Erythroblast (primary cell): ENCODE results near the gene ZNRF2.

Source experiments
- DNase-seq, 2 experiments: peaks; one replicate each; lab custom pipeline; 2025; lab: John Stamatoyannopoulos, UW
- GATA1 ChIP-seq: IDR thresholded peaks from 2 replicates; pipeline ENCODE4 v1.6.1; 2011; ENCODE audit warnings: low read depth, mild to moderate bottlenecking, control low read depth, low read length, moderate library complexity
- POLR2A ChIP-seq: IDR thresholded peaks from 2 replicates; pipeline ENCODE4 v1.6.1; 2011; ENCODE audit warnings: mild to moderate bottlenecking, low read length

The ZNRF2 gene

GRCh38 chr7:30321089-30321881 lies 36.9 kb downstream of the ZNRF2 start:
- DNase-seq: no peak
- TF ChIP-seq GATA1: no peak
- TF ChIP-seq POLR2A: no peak

DNA sequence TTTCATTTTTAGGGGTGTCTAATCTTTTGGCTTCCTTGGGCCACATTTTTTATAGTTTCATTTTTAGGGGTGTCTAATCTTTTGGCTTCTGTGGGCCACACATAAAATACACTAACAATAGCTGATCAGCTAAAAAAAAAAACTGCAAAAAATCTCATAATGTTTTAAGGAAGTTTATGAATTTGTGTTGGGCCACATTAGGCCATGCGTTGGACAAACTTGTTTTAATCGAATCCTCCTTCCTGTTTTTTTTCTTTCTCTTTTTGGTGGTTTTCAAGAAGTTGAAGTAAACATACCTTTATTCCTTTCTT lies 37.4 kb downstream of the ZNRF2 start:
- no peak for DNase-seq

DNA sequence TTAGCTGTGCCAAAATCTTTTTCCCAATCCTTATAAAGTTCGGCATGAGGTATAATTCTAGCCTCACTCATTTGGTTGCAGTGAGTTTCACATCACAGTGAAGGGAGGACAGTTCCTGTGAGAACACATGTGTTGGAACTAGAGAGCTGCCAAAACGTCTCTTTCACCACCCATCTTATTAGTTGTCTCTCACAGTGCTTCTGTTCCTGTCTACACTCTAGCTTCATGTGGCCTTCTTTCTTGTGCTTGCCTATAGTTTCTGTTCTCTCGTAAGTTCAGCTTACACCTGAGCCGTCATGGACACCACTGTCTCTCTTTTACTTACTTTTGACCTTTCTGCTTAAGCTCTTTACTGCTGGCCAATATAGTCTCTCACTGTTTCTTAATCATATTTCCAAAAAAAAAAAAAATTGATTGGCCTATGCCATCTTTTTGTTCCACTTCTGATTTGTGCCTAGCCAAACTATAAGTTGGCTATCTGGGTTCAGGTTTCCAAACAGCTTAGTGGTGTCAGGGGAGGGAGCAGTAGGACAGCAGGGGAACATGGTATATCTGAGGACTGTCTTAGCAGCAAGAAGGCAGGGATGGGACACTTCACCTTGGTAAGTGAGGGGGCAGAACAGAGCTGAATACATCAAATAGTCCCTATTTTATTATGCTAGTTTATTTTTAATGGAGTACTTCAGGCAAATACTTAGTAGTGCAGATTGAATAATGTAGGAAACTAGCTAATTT lies 38.0 kb downstream of the ZNRF2 start:
- TF ChIP-seq GATA1: no peak
- no peak for DNase-seq

More for the DNA sequence above, 37.4 kb downstream of the ZNRF2 start:
- TF ChIP-seq POLR2A (no peak), GATA1 (no peak)

GRCh38 chr7:30323006-30323355 lies 38.6 kb downstream of the ZNRF2 start:
- no peak for DNase-seq
- no peak for TF ChIP-seq GATA1
- TF ChIP-seq POLR2A: no peak

GRCh38 chr7:30327813-30328212 lies 43.4 kb downstream of the ZNRF2 start:
- DNase-seq: no peak
- TF ChIP-seq GATA1: no peak

DNA sequence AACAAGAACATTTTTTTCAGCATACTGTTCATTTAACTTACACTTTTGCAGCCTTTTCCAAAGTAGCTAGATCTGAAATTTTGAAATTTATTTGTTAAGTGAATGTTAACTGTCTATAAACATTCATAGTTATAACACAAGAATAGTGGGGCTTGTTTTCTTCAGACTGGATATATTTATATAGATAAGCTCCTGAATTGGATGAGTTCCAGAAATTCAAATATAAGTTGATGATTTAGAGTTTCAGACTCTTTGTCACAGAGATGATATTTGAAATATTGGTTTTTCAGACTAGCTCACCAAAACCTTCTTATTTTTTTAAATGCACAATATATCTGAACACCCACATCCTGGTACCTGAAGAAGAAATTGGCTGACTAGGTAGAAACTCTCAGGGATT lies 44.0 kb downstream of the ZNRF2 start:
- peak in 1 of 2 experiments; percentile 14 for DNase-seq
- TF ChIP-seq POLR2A (no peak), GATA1 (no peak)

DNA sequence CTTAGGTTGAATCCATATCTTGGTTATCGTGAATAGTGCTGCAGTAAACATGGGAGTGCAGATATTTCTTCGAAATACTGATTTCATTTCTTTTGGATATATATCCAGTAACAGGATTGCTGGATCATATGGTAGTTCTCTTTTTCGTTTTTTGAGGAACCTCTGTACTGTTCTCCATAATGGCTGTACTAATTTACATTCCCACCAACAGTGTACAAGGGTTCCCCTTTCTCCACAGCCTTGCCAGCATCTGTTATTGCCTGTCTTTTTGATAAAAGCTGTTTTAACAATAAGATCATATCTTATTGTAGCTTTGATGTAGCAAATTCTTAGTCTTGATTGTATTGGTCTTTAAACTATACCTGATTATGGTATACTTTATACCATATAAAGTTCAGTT lies 45.3 kb downstream of the ZNRF2 start:
- no peak for TF ChIP-seq POLR2A
- no peak for TF ChIP-seq GATA1
- DNase-seq: no peak

GRCh38 chr7:30330134-30331111 lies 46.0 kb downstream of the ZNRF2 start:
- no peak for DNase-seq
- TF ChIP-seq GATA1: no peak
- no peak for TF ChIP-seq POLR2A

- DNase-seq: no peak
- TF ChIP-seq POLR2A (no peak), GATA1 (no peak)
These were observed 46.9 kb downstream of the ZNRF2 start for GRCh38 chr7:30331338-30331737.

DNA sequence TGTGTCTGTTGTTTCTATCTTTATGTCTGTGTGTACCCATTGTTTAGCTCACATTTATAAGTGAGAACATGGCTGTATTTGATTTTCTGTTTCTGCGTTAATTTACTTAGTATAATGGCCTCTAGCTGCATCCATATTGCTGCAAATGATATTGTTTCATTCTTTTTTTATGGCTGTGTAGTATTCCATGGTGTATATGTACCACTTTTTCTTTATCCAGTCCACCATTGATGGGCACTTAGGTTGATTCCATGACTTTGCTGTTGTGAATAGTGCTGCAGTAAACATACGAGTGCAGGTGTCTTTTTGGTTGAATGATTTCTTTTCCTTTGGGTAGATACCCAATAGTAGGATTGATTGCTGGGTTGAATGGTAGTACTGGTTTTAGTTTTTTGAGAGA lies 48.2 kb downstream of the ZNRF2 start:
- TF ChIP-seq GATA1 (no peak), POLR2A (no peak)
- no peak for DNase-seq

GRCh38 chr7:30335763-30336487 lies 51.5 kb downstream of the ZNRF2 start:
- TF ChIP-seq GATA1 (no peak), POLR2A (no peak)
- DNase-seq: no peak

- TF ChIP-seq GATA1: no peak
- TF ChIP-seq POLR2A: no peak
- DNase-seq: no peak
These were observed 60.1 kb downstream of the ZNRF2 start for GRCh38 chr7:30344513-30344912.
